Upper lobe of right lung (tissue), 1 donor: ENCODE data around the gene GTF3C4. TPM values are rescaled to one million over a fixed set of nuclear protein-coding genes. Genes with fewer than 3 reads are reported as not detected.

Experiments
- ATAC-seq: fragments of 200-7000 bp; cut with Tn5 transposase; one replicate; pipeline ENCODE4 v1.9.1; 2020; ENCODE audit warnings: mild to moderate bottlenecking, moderate library complexity
- DNase-seq: peaks from one replicate; pipeline ENCODE4 v3.0.0-alpha.2; 2020
- H3K27ac ChIP-seq: fragments of 200-600 bp; one replicate; pipeline ENCODE4 v1.8.0; 2022
- H3K27me3 ChIP-seq: fragments of 200-600 bp; one replicate; pipeline ENCODE4 v1.8.0; 2022; ENCODE audit warnings: mild to moderate bottlenecking
- H3K36me3 ChIP-seq: fragments of 200-600 bp; one replicate; pipeline ENCODE4 v1.8.0; 2022
- H3K4me1 ChIP-seq: fragments of 200-600 bp; one replicate; pipeline ENCODE4 v1.8.0; 2022
- H3K4me3 ChIP-seq: fragments of 200-600 bp; one replicate; pipeline ENCODE4 v1.8.0; 2022; ENCODE audit warnings: mild to moderate bottlenecking
- H3K9me3 ChIP-seq: fragments of 200-600 bp; one replicate; pipeline ENCODE4 v1.8.0; 2022
- intact Hi-C: fragments of 100-400 bp; cut with DNase I; formaldehyde crosslinking; loops from one replicate; pipeline ENCODE4 v1.11.0; 2022
- total RNA-seq: library from RNA; stranded (reverse); fragmentation: NEBNext Ultra II Directional; extraction: Animal tissue kit (Norgen Biotek cat#: 25700); gene quantifications from one replicate; pipeline ENCODE4 v1.2.1, GENCODE V29; 2021
- TF ChIP-seq, protein P1 (sequence below): fragments of 200-600 bp; IDR thresholded peaks from one replicate; pipeline ENCODE4 v1.8.0; 2022; ENCODE audit warnings: antibody characterized with exemption
- donor health status: DM: no; HTN: yes; CAD: no; lungs with severe emphysema.

The GTF3C4 gene
- total RNA-seq, 1 donor from 2014 or later, result 12.9 TPM

DNA sequence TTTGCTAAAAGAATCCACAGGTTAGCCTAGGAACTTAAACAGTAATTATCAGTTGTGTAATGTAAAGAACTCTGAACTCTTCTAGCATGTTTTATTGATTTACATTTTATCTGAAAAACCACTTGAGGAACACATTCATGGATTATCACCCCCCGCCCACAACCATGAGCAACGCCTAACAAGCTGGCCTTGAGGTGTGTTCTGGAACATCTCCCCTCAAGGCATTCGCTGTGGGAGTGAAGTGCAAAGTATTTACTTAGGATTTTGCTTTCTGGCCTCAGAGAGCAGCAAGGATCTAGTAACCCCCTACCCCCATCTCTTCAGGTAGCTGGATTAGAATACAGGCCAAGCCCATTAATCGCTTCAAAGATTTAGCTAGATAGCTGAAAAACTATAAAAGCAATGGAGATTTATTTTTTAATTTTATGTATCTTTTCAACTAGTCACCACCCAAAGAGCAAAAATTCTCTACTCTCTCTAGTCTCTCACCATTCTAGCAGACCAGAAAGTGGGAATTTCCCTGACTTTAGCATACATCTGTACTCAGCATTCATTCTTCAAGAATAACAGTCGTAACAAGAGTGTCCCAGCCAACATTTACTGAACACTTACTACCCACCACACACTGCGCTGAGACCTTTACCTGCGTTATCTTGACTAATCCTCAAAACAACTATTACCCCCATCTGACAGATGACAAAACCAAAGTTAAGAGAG, 37.7 kb upstream of the GTF3C4 start:
- H3K4me3 ChIP-seq, result no peak overlapping the region
- ATAC-seq (no peak), DNase-seq (no peak)
- TF ChIP-seq, protein P1, sequence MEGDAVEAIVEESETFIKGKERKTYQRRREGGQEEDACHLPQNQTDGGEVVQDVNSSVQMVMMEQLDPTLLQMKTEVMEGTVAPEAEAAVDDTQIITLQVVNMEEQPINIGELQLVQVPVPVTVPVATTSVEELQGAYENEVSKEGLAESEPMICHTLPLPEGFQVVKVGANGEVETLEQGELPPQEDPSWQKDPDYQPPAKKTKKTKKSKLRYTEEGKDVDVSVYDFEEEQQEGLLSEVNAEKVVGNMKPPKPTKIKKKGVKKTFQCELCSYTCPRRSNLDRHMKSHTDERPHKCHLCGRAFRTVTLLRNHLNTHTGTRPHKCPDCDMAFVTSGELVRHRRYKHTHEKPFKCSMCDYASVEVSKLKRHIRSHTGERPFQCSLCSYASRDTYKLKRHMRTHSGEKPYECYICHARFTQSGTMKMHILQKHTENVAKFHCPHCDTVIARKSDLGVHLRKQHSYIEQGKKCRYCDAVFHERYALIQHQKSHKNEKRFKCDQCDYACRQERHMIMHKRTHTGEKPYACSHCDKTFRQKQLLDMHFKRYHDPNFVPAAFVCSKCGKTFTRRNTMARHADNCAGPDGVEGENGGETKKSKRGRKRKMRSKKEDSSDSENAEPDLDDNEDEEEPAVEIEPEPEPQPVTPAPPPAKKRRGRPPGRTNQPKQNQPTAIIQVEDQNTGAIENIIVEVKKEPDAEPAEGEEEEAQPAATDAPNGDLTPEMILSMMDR, result no peak
- H3K4me1 ChIP-seq, result no peaks in the 10 kb centered on the region
- H3K36me3 ChIP-seq, result peaks cover 51% of the 10 kb centered on the region
- no peaks in the 10 kb centered on the region for H3K9me3 ChIP-seq
- intact Hi-C loops, result no loop called here
- H3K27ac ChIP-seq, result no peak overlapping the region
- H3K27me3 ChIP-seq, result no peaks in the 10 kb centered on the region

DNA sequence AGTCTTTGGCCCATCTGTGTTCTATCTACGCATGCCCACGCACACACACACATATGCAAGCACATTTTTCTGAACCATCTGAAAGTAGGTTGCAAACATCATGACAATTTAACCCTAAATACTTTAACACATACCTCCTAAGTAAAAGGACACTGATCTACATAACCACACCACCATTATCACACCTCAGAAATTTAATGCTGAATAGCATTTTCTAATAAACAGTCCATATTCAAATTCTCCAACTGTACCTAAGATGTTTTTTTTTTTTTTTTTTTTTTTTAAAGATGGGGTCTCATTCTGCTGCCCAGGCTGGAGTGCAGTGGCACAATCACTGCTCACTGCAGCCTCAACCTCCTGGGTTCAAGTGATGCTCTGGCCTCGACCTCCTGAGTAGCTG, 35.9 kb upstream of the GTF3C4 start:
- Histone ChIP-seq H3K36me3 (peaks cover 52% of the 10 kb centered on the region), H3K27me3 (no peaks in the 10 kb centered on the region), H3K9me3 (no peaks in the 10 kb centered on the region), H3K4me3 (no peak overlapping the region), H3K4me1 (no peaks in the 10 kb centered on the region), H3K27ac (no peak overlapping the region)
- TF ChIP-seq, protein P1, result no peak
- no peak for ATAC-seq
- intact Hi-C loops, result no loop called here
- DNase-seq, result no peak

DNA sequence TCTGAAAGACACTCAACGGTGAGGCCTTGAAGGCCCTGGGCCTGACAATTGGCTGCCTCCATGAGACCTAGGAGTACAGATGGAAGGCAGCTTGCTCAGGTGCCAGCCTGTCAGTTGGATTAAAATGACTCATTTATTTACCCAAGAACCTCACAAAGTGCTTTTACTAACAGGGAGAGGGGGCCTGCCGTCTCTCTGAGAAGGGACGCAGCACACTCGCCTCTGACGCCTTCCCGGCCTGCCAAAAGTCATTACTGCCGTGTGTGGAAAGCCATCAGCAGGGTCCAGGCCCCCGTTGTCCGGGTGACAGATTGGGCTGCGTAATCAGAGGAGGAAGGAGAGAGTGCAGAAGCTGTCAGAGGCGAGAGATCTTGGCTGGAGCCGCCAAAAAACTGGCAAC, 32.9 kb upstream of the GTF3C4 start:
- intact Hi-C loops, result no loop called here
- Histone ChIP-seq H3K27ac (no peak overlapping the region), H3K4me3 (no peak overlapping the region), H3K4me1 (no peaks in the 10 kb centered on the region), H3K9me3 (no peaks in the 10 kb centered on the region), H3K36me3 (peaks cover 59% of the 10 kb centered on the region), H3K27me3 (no peaks in the 10 kb centered on the region)
- DNase-seq (no peak), ATAC-seq (no peak)
- TF ChIP-seq, protein P1, result no peak

DNA sequence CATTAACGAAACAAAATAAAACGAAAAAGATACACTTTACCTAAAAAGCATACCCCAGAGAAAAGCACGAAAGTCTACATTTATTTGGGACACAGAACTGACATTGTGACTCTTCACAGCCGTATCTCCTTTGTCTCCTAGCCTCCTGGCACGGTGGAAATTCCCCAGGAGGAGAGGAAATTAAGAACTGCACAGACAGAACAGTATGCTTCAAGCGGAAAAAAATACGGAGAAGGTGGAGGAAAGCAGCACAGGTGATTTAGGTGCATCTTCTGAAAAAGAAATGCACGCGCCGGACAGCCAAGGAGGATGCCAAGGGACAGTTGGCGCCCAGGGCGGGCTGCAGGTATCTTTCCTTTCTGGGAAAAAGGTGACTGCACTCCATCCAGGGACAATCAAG, 32.5 kb upstream of the GTF3C4 start:
- DNase-seq, result no peak
- Histone ChIP-seq H3K9me3 (no peaks in the 10 kb centered on the region), H3K4me3 (no peak overlapping the region), H3K36me3 (peaks cover 63% of the 10 kb centered on the region), H3K4me1 (no peaks in the 10 kb centered on the region), H3K27me3 (no peaks in the 10 kb centered on the region), H3K27ac (no peak overlapping the region)
- TF ChIP-seq, protein P1, result no peak
- intact Hi-C loops, result no loop called here
- no peak for ATAC-seq

DNA sequence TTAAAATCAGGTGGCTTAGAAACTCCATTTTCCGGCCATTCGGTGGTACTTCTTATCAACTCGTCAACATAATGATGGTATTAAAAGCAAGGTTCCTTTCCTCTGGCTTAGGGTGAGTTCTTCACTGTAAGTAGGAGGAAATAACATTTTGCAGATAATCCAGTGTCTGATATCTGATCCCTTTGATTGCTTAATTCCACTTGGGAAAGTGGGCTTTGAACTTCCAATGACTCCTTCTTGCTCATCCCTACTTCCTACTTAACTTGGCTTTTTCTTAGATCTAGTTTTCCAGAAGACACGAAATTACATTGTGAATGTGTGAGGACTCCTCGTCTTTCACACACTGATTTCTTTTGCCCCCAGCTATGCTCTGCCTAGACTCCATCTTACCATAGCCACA, 32.0 kb upstream of the GTF3C4 start:
- H3K36me3 ChIP-seq, result peaks cover 67% of the 10 kb centered on the region

More for the DNA sequence above, 32.0 kb upstream of the GTF3C4 start:
- H3K9me3 ChIP-seq, result no peaks in the 10 kb centered on the region
- H3K27ac ChIP-seq, result no peak overlapping the region
- intact Hi-C loops, result no loop called here
- ATAC-seq (no peak), DNase-seq (no peak)
- no peaks in the 10 kb centered on the region for H3K4me1 ChIP-seq
- H3K27me3 ChIP-seq, result no peaks in the 10 kb centered on the region
- no peak overlapping the region for H3K4me3 ChIP-seq
- TF ChIP-seq, protein P1, result no peak
